BLaER1 (cell line): Measurements from ENCODE around the gene TMEM140.
A peak's percentile ranks its signal among the peaks of the same experiment; 100 is the strongest.
"Not testable (repeated sequence)": the region's sequence is repeated elsewhere in the genome, so short reads cannot be mapped to it uniquely, and the experiment has no call there.

Source experiments
- H3K27ac ChIP-seq: shearing (Covaris generic); formaldehyde crosslinking; 2 replicates; pipeline ENCODE4 v1.8.1; 2022
- H3K27me3 ChIP-seq: shearing (Covaris generic); formaldehyde crosslinking; 2 replicates; pipeline ENCODE4 v1.8.1; 2022
- H3K36me3 ChIP-seq: shearing (Covaris generic); formaldehyde crosslinking; 2 replicates; pipeline ENCODE4 v1.8.1; 2022
- H3K4me1 ChIP-seq: shearing (Covaris generic); formaldehyde crosslinking; 2 replicates; pipeline ENCODE4 v1.8.1; 2022
- H3K4me2 ChIP-seq: shearing (Covaris generic); formaldehyde crosslinking; 2 replicates; pipeline ENCODE4 v1.8.1; 2022
- H3K4me3 ChIP-seq: shearing (Covaris generic); formaldehyde crosslinking; 2 replicates; pipeline ENCODE4 v1.8.1; 2022
- H3K9ac ChIP-seq: shearing (Covaris generic); formaldehyde crosslinking; 2 replicates; pipeline ENCODE4 v1.8.1; 2022
- H3K9me3 ChIP-seq: shearing (Covaris generic); formaldehyde crosslinking; 2 replicates; pipeline ENCODE4 v1.8.1; 2022
- H4K20me1 ChIP-seq: shearing (Covaris generic); formaldehyde crosslinking; 2 replicates; pipeline ENCODE4 v1.8.1; 2022
- Cebpa-rat ChIP-seq: shearing (Covaris generic); IDR thresholded peaks from 2 replicates; pipeline ENCODE4 v1.8.1; 2022

TMEM140 gene

DNA sequence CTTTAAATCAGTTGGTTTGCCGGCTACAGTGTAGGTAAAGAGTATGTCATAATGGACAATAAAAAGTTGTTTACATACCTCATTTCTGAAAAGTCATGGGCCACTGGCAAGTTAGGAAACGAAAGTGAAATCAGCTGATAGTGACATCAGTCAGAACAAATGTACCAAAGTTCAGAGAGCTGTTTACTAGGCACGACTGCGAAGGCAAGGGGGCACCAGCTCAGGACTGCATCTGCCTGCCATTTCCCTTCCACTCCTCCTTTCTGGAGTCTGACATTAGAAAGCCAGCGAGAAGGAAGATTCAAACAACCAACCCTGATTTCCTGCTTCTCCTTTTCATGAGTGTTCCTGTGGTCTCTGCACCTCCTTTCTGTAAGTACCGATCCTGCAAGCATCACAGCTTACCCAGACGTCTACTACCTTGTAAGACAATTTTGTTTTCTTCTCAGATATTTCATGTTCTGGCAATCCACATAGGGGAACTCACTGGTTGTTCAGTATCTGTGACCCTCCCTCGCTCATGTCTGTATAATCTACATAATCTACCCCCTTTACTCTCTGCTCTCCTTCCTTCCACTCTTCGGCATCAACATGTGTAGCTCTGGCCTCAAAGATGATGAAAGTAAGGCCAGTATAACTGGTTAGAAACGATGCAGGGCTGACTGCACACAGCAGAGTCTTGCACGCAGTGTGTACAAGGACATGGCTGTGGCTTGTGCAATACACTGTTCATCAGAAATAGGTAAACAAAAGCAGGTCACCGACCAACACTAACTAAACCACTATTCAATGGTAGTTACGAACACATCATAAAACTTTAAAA lies at the start of gene TMEM140:
TSS of gene TMEM140 (plus strand) at position 174 of the 823 bp plus-strand sequence. CDS start 16,370 bp downstream, outside the sequence.
- Histone ChIP-seq H3K4me2 (peak within 1 kb of the TSS; percentile 88), H3K4me3 (peak within 1 kb of the TSS; percentile 64), H3K9ac (peak within 1 kb of the TSS; percentile 72), H3K27me3 (no peaks in the 10 kb centered on the region), H3K9me3 (peaks cover under 1% of the 10 kb centered on the region; the same call in 1 of the 2 replicates), H3K27ac (peak within 1 kb of the TSS; percentile 50), H3K36me3 (no peaks in the 10 kb centered on the region), H4K20me1 (no peaks in the 10 kb centered on the region), H3K4me1 (peaks cover 51% of the 10 kb centered on the region)
- TF ChIP-seq Cebpa-rat: no peak

DNA sequence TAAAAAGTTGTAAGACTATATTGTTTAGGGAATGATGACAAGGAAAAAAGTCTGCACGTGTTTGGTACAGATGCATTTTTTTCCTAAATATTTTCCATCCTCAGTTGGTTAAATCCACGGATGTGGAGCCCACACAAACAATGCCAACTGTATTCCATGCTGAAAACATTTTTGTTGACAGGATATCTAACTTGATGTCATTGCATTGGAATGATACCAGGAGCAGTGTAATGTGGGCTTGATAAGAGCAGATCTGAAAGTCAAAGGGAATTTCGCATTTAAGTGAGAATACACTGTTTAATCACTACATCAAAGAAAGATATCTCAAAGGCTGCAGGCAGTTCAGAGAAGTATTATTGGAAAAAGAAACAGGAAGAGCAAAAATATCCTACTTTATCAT lies 49.5 kb upstream of the TMEM140 start:
- Histone ChIP-seq H3K4me3 (no peak overlapping the region), H3K4me1 (no peaks in the 10 kb centered on the region), H3K4me2 (no peak overlapping the region), H3K9me3 (no peaks in the 10 kb centered on the region), H3K36me3 (no peaks in the 10 kb centered on the region), H3K9ac (no peak overlapping the region), H3K27ac (no peak overlapping the region), H3K27me3 (no peaks in the 10 kb centered on the region), H4K20me1 (no peaks in the 10 kb centered on the region)
- no peak for TF ChIP-seq Cebpa-rat

DNA sequence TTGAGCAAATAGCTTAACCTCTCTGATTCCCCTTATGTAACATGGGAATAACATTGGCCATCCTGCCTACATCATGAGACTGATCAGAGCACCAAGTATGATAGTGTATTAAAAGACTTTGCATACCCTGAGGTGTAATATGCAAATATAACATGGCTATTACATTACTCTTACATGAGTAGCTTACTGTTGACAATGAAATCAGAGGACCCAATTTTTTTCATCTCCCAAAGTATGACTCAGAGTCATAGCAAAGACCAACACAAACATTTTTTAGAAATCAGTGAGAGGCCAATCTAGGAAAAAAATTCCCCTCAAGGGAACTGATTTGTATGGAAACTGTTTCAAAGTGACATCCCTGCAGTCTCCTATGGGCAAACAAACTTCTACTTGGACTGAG lies 47.0 kb upstream of the TMEM140 start:
- H3K4me3 ChIP-seq: no peak overlapping the region
- no peak overlapping the region for H3K9ac ChIP-seq
- no peak overlapping the region for H3K27ac ChIP-seq
- H3K4me2 ChIP-seq: no peak overlapping the region
- H3K27me3 ChIP-seq: no peaks in the 10 kb centered on the region
- no peak for TF ChIP-seq Cebpa-rat
- no peaks in the 10 kb centered on the region for H3K4me1 ChIP-seq
- H3K36me3 ChIP-seq: no peaks in the 10 kb centered on the region
- H3K9me3 ChIP-seq: 0 out of 2 replicates have a peak, but pooled peaks cover 6% of the 10 kb centered on the region
- no peaks in the 10 kb centered on the region for H4K20me1 ChIP-seq

DNA sequence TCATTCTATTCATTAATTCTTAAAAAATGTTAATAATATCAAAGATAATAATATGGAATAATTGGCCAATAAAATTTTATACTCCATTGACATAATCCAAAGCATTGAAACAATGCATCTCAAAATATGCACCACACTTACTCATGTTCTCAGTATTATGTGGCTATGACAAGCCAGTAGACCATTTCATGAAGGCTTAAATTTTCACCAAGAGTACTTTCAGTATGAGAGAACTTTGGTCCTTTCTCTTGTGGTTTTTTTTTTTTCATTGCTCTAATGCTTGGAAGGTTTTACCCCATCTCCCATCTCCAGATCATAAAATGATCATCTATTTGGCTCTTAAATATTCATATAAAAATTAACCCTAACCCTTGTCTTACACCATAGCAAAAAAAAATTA lies 45.5 kb upstream of the TMEM140 start:
- H3K9me3 ChIP-seq: 0 out of 2 replicates have a peak, but pooled peaks cover 6% of the 10 kb centered on the region
- no peak for TF ChIP-seq Cebpa-rat
- H3K4me1 ChIP-seq: no peaks in the 10 kb centered on the region
- no peak overlapping the region for H3K4me2 ChIP-seq
- H3K4me3 ChIP-seq: no peak overlapping the region
- no peak overlapping the region for H3K9ac ChIP-seq
- no peaks in the 10 kb centered on the region for H4K20me1 ChIP-seq
- H3K36me3 ChIP-seq: no peaks in the 10 kb centered on the region
- no peaks in the 10 kb centered on the region for H3K27me3 ChIP-seq
- no peak overlapping the region for H3K27ac ChIP-seq

DNA sequence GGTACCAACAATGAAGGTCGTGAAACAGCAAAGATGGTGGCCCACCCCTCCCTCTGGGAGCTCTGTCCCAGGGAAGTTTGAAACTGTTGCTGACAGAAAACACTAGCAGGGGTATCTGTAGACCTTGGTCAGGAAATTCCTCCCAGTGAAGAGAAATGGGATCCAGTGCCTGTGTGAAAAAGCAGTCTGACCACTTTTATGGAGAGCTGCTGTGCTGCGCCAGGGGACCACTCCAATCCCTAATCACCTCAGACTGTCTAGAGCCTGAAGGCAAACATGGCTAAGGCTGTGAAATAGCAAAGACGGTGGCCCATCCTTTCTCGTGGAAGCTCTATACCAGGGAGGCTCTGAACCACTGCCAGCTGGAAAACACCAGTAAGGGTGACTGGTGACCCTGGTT lies 38.3 kb upstream of the TMEM140 start:
- no peak overlapping the region for H3K9ac ChIP-seq
- H3K27me3 ChIP-seq: no peaks in the 10 kb centered on the region
- no peak overlapping the region for H3K4me2 ChIP-seq
- no peaks in the 10 kb centered on the region for H3K4me1 ChIP-seq
- no peaks in the 10 kb centered on the region for H4K20me1 ChIP-seq
- H3K27ac ChIP-seq: no peak overlapping the region
- TF ChIP-seq Cebpa-rat: no peak
- 0 out of 2 replicates have a peak, but pooled peaks cover 6% of the 10 kb centered on the region for H3K9me3 ChIP-seq
- H3K4me3 ChIP-seq: no peak overlapping the region
- H3K36me3 ChIP-seq: no peaks in the 10 kb centered on the region

DNA sequence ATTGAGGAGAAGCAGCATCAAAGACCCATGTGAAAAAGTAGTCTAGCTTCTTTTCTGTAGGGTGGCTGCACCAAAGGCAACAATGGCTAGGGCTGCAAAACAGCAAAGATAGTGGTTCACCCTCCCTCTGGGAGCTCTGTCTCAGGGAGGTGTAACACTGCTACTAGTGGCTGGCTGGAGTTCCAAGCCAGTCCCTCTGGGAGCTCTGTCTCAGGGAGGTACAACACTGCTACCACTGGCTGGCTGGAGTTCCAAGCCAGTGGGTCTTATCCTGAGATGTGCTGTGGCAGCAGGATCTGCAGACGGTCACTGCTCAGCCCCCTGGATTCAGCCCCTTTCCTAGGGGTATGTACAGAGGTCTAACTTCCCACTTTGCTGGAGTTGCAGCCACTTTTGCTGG lies 37.9 kb upstream of the TMEM140 start:
- Histone ChIP-seq H3K4me3 (no peak overlapping the region), H3K4me2 (no peak overlapping the region), H3K36me3 (no peaks in the 10 kb centered on the region), H4K20me1 (no peaks in the 10 kb centered on the region), H3K4me1 (no peaks in the 10 kb centered on the region), H3K27me3 (no peaks in the 10 kb centered on the region), H3K27ac (no peak overlapping the region), H3K9ac (no peak overlapping the region), H3K9me3 (0 out of 2 replicates have a peak, but pooled peaks cover 6% of the 10 kb centered on the region)
- TF ChIP-seq Cebpa-rat: no peak

DNA sequence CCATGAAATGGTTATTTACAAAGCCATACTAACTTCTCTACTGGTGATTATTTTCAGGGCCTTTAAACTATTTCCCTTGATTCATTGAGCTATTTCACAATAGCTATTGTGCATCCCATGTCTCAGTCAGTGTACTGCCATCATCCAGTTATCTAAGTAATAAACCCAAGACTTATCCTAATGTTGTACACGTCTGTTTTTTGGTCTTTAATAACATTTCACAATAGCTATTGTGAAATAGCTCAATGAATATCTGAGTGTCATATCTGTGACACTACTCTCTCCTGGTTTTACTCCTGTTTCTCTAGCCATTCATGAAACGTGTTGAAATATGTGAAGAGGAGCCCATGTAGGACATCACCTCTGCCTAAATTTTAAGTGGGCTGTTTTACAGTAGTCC lies 36.5 kb upstream of the TMEM140 start:
- no peak overlapping the region for H3K4me3 ChIP-seq
- H4K20me1 ChIP-seq: no peaks in the 10 kb centered on the region
- H3K27ac ChIP-seq: no peak overlapping the region
- no peaks in the 10 kb centered on the region for H3K4me1 ChIP-seq
- no peak overlapping the region for H3K9ac ChIP-seq
- H3K27me3 ChIP-seq: no peaks in the 10 kb centered on the region
- peak; percentile 14; the same call in 1 of the 2 replicates for TF ChIP-seq Cebpa-rat
- H3K9me3 ChIP-seq: no peaks in the 10 kb centered on the region
- H3K4me2 ChIP-seq: no peak overlapping the region
- no peaks in the 10 kb centered on the region for H3K36me3 ChIP-seq

DNA sequence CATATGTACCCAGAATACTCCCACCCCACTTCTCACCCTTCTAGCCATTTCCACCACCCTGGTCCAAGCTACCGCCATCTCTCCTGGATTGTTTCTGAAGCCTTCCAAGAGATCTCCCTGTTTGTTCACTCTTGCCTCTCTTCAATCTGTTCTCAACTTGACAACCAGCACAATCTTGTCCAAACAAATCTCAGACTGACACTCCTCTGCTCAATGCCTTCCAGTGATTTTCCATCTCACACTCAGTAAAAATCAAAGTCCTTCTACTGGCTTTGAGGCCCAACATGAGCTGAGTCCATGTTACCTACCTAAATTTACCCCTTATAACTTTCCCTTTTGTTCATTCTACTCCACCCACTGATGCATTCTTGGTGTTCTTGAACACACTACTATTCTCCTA lies 33.2 kb upstream of the TMEM140 start:
- peaks cover 7% of the 10 kb centered on the region; the same call in 1 of the 2 replicates for H3K9me3 ChIP-seq
- H3K36me3 ChIP-seq: no peaks in the 10 kb centered on the region
- no peak overlapping the region for H3K9ac ChIP-seq
- no peaks in the 10 kb centered on the region for H3K27me3 ChIP-seq
- TF ChIP-seq Cebpa-rat: no peak
- no peak overlapping the region for H3K4me3 ChIP-seq
- H3K27ac ChIP-seq: no peak overlapping the region
- no peak overlapping the region for H3K4me2 ChIP-seq
- H3K4me1 ChIP-seq: no peaks in the 10 kb centered on the region
- no peaks in the 10 kb centered on the region for H4K20me1 ChIP-seq

DNA sequence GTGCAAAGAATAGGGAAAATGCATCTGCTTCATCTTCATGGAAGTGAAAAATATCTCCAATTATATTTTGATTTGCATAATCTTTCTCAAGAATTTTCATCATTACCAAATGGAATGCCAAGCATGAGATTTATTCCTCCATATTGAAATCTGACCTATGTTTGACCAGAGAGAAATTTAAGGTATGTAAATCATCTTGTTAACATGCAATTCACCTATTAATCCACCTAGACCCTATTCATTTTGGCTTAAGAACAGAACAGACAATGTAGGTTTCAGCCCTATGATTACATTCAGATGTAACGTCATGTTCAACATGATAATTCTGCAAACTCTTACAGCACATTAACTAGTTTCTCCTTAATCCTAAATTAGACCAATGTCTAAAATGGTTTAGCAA lies 30.8 kb upstream of the TMEM140 start:
- Histone ChIP-seq H3K4me3 (no peak overlapping the region), H3K9me3 (peaks cover 28% of the 10 kb centered on the region), H4K20me1 (no peaks in the 10 kb centered on the region), H3K27ac (no peak overlapping the region), H3K4me1 (peaks cover 4% of the 10 kb centered on the region; the same call in 1 of the 2 replicates), H3K9ac (no peak overlapping the region), H3K27me3 (no peaks in the 10 kb centered on the region), H3K36me3 (no peaks in the 10 kb centered on the region), H3K4me2 (no peak overlapping the region)
- no peak for TF ChIP-seq Cebpa-rat

DNA sequence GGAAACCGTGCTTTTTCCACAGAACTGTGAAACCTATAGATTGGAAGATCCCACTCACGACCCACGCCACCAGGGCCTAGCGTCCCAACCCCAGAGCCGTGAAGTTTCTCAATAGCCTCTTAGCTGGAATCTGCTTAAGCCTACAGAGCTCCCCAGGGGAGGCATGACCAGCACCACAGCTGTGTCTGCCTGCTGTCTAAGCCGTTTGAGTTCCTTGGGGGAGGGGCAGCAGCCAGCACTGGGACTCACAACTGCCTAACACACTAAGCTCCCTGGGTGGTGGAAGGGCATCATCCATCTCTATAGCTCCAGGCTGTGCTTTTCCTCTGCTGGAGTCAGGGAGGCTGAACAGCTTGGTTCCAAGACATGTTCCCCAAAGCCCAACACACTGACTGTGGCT lies 26.0 kb upstream of the TMEM140 start:
- Histone ChIP-seq H3K27ac (no peak overlapping the region), H3K4me1 (peaks cover 10% of the 10 kb centered on the region), H3K4me3 (no peak overlapping the region), H3K36me3 (no peaks in the 10 kb centered on the region), H3K9ac (no peak overlapping the region), H4K20me1 (no peaks in the 10 kb centered on the region), H3K4me2 (peak overlapping the region; percentile 34; the same call in 1 of the 2 replicates), H3K27me3 (no peaks in the 10 kb centered on the region), H3K9me3 (peaks cover 32% of the 10 kb centered on the region)
- TF ChIP-seq Cebpa-rat: no peak

DNA sequence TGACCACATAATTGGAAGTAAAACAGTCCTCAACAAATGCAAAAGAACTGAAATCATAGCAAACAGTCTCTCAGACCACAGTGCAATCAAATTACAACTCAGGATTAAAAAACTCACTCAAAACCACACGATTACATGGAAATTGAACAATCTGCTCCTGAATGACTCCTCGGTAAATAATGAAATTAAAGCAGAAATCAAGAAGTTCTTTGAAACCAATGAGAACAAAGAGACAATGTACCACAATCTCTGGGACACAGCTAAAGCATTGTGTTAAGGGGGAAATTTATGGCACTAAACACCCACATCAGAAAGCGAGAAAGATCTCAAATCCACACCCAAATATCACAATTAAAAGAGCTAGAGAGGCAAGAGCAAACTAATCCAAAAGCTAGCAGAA lies 23.2 kb upstream of the TMEM140 start:
- H3K9ac ChIP-seq, H3K36me3 ChIP-seq, H3K4me2 ChIP-seq, H3K27ac ChIP-seq, H3K27me3 ChIP-seq, H3K4me3 ChIP-seq, H4K20me1 ChIP-seq: not testable (repeated sequence)
- Histone ChIP-seq H3K9me3 (peaks cover 25% of the 10 kb centered on the region), H3K4me1 (peaks cover 10% of the 10 kb centered on the region)
